Islet precursor cell (in vitro differentiated cells): ENCODE results near the gene ADARB1.

ENCODE experiments used
- DNase-seq: peaks from one replicate; pipeline ENCODE4 v3.0.0-alpha.2; 2018

ADARB1 gene

GRCh38 chr21:45234965-45235364 lies 160.6 kb downstream of the ADARB1 start:
- DNase-seq, result no peak

GRCh38 chr21:45235488-45235887 lies 161.1 kb downstream of the ADARB1 start:
- DNase-seq, result no peak

GRCh38 chr21:45236481-45236880 lies 162.1 kb downstream of the ADARB1 start:
- DNase-seq, result peak; percentile 52

GRCh38 chr21:45237401-45237800 lies 163.0 kb downstream of the ADARB1 start:
- DNase-seq, result no peak

GRCh38 chr21:45241357-45241756 lies 167.0 kb downstream of the ADARB1 start:
- DNase-seq, result no peak

- no peak for DNase-seq
Observed at GRCh38 chr21:45243603-45244002, 169.2 kb downstream of the ADARB1 start.

GRCh38 chr21:45244799-45245340 lies 170.5 kb downstream of the ADARB1 start:
- peak; percentile 38 for DNase-seq

- DNase-seq, result peak; percentile 37
Observed at GRCh38 chr21:45246386-45247320, 172.3 kb downstream of the ADARB1 start.

- DNase-seq, result no peak
Observed at GRCh38 chr21:45248301-45248892, 174.0 kb downstream of the ADARB1 start.

- peak; percentile 68 for DNase-seq
Observed at GRCh38 chr21:45248893-45249381, 174.6 kb downstream of the ADARB1 start.

GRCh38 chr21:45249626-45250025 lies 175.2 kb downstream of the ADARB1 start:
- no peak for DNase-seq

GRCh38 chr21:45250272-45250671 lies 175.9 kb downstream of the ADARB1 start:
- no peak for DNase-seq

- DNase-seq, result no peak
Observed at GRCh38 chr21:45250914-45251634, 176.7 kb downstream of the ADARB1 start.

GRCh38 chr21:45251635-45252447 lies 177.5 kb downstream of the ADARB1 start:
- DNase-seq, result peak; percentile 44

GRCh38 chr21:45252448-45252925 lies 178.1 kb downstream of the ADARB1 start:
- DNase-seq, result peak; percentile 42

GRCh38 chr21:45253180-45253579 lies 178.8 kb downstream of the ADARB1 start:
- peak; percentile 92 for DNase-seq

- DNase-seq, result no peak
Observed at GRCh38 chr21:45253633-45254459, 179.5 kb downstream of the ADARB1 start.

- peak; percentile 44 for DNase-seq
Observed at GRCh38 chr21:45254460-45254930, 180.1 kb downstream of the ADARB1 start.

GRCh38 chr21:45255381-45256020 lies 181.1 kb downstream of the ADARB1 start:
- peak; percentile 52 for DNase-seq
